Measurements from ENCODE around the gene TCERG1L. TPM values are rescaled to one million over a fixed set of nuclear protein-coding genes. Genes with fewer than 3 reads are reported as not detected.

The TCERG1L gene
- total RNA-seq, 1 experiment from 2014 or later, result 1.5 TPM

DNA sequence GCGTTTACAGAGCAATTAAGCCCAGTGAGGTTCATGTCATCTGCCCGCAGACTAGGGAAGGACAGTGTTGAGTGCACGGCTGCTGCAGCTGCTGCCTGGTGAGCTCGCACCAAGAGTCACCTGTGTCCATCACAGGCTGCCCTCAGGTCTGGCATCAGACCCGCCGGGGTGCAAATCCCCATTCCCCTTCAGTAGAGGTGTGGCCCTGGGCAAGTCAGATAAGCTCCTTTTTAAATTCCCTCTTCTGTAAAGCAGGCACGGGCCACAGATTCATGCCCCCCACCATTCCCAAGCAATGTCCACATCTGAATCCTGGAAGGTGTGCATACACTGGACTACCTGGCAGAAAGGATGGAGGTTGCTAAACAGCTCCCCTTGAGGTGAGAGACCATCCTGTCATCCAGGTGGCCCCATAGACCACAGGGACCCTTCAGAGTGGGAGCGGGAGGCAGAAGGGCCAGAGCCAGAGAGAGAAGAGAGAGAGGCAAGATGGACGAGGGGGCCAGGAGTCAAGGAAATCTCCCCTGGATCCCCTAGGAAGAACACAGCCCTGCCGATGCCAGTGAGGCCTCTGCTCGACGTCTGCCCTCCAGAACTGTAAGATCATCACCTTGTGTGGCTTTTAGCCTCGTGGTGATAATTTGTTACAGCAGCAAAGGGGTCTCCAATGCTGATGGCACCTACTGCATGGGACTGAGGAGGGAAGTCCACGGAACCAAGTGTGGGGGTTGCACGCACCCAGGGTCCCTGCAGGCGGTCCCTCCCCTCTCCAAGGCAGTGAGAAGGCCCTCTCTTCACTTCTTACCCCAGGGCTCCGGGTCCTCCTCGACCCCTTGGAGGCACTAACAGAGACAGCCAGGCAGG, 168.8 kb downstream of the TCERG1L start:
- H3K9me3 Mint-ChIP-seq, result peaks cover 53% of the 10 kb centered on the region
- CTCF ChIA-PET, result interaction anchor here (1.0 kb wide), 2 partner anchors 11 to 82 kb away, joined by 3 to 5 read pairs; no protein-coding TSS in a partner anchor
- H3K4me3 Mint-ChIP-seq, result no peak overlapping the region
- peaks cover 22% of the 10 kb centered on the region for H3K27me3 Mint-ChIP-seq (ENCODE audit: low read depth)
- ATAC-seq (no peak), DNase-seq (ENCODE audit: low spot score) (no peak)
- H3K4me1 Mint-ChIP-seq, result peaks cover 4% of the 10 kb centered on the region; the same call in 1 of the 2 replicates
- TF ChIP-seq, protein P1, sequence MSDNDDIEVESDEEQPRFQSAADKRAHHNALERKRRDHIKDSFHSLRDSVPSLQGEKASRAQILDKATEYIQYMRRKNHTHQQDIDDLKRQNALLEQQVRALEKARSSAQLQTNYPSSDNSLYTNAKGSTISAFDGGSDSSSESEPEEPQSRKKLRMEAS (CRISPR knock-in tag; IDR thresholded peaks at IDR 0.05), result no peak
- TF ChIP-seq NR1H2 (CRISPR knock-in tag; IDR thresholded peaks at IDR 0.05), result no peak
- no peak for TF ChIP-seq JUN (CRISPR knock-in tag; IDR thresholded peaks at IDR 0.05)
- no peak for TF ChIP-seq ZNF317 (CRISPR knock-in tag; IDR thresholded peaks at IDR 0.05; ENCODE audit: borderline replicate concordance, low read depth)
- TF ChIP-seq, protein P2, sequence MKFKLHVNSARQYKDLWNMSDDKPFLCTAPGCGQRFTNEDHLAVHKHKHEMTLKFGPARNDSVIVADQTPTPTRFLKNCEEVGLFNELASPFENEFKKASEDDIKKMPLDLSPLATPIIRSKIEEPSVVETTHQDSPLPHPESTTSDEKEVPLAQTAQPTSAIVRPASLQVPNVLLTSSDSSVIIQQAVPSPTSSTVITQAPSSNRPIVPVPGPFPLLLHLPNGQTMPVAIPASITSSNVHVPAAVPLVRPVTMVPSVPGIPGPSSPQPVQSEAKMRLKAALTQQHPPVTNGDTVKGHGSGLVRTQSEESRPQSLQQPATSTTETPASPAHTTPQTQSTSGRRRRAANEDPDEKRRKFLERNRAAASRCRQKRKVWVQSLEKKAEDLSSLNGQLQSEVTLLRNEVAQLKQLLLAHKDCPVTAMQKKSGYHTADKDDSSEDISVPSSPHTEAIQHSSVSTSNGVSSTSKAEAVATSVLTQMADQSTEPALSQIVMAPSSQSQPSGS (CRISPR knock-in tag; IDR thresholded peaks at IDR 0.05; ENCODE audit: borderline replicate concordance, low read depth), result no peak
- TF ChIP-seq GTF2I (CRISPR knock-in tag; conservative IDR thresholded peaks at IDR 0.05), result no peak
- H3K36me3 Mint-ChIP-seq, result peaks cover 73% of the 10 kb centered on the region
- no peak overlapping the region for H3K27ac Mint-ChIP-seq
- POLR2A ChIA-PET, result no interaction called here

- ChIA-PET POLR2A (no interaction called here), CTCF (interaction anchor here (1.0 kb wide), 2 partner anchors 10 to 81 kb away, joined by 3 to 5 read pairs; no protein-coding TSS in a partner anchor)
- Mint-ChIP-seq H3K4me1 (peaks cover 4% of the 10 kb centered on the region; the same call in 1 of the 2 replicates), H3K36me3 (peaks cover 77% of the 10 kb centered on the region), H3K27me3 (ENCODE audit: low read depth) (peaks cover 19% of the 10 kb centered on the region), H3K4me3 (no peak overlapping the region), H3K9me3 (peaks cover 51% of the 10 kb centered on the region), H3K27ac (no peak overlapping the region)
- no peak for ATAC-seq
- no peak for DNase-seq (ENCODE audit: low spot score)
- TF ChIP-seq CREM (CRISPR knock-in tag; IDR thresholded peaks at IDR 0.05) (no peak), NFE2L1 (CRISPR knock-in tag; IDR thresholded peaks at IDR 0.05) (no peak), ELF4 (CRISPR knock-in tag; IDR thresholded peaks at IDR 0.05; ENCODE audit: low read depth) (no peak), EMX1 (CRISPR knock-in tag; IDR thresholded peaks at IDR 0.05) (no peak), OVOL2 (CRISPR knock-in tag; IDR thresholded peaks at IDR 0.05; ENCODE audit: borderline replicate concordance) (no peak), KAT7 (CRISPR knock-in tag; IDR thresholded peaks at IDR 0.05; ENCODE audit: borderline replicate concordance) (no peak), ETV6 (CRISPR knock-in tag; IDR thresholded peaks at IDR 0.05) (no peak), PRRX2 (CRISPR knock-in tag; IDR thresholded peaks at IDR 0.05) (no peak), IRF1 (CRISPR knock-in tag; IDR thresholded peaks at IDR 0.05) (no peak), ZNF121 (CRISPR knock-in tag; IDR thresholded peaks at IDR 0.05) (no peak), NR1H2 (CRISPR knock-in tag; IDR thresholded peaks at IDR 0.05) (no peak), TEAD1 (CRISPR knock-in tag; IDR thresholded peaks at IDR 0.05) (no peak)
- TF ChIP-seq, protein P3, sequence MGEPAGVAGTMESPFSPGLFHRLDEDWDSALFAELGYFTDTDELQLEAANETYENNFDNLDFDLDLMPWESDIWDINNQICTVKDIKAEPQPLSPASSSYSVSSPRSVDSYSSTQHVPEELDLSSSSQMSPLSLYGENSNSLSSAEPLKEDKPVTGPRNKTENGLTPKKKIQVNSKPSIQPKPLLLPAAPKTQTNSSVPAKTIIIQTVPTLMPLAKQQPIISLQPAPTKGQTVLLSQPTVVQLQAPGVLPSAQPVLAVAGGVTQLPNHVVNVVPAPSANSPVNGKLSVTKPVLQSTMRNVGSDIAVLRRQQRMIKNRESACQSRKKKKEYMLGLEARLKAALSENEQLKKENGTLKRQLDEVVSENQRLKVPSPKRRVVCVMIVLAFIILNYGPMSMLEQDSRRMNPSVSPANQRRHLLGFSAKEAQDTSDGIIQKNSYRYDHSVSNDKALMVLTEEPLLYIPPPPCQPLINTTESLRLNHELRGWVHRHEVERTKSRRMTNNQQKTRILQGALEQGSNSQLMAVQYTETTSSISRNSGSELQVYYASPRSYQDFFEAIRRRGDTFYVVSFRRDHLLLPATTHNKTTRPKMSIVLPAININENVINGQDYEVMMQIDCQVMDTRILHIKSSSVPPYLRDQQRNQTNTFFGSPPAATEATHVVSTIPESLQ (CRISPR knock-in tag; IDR thresholded peaks at IDR 0.05), result no peak
- TF ChIP-seq, protein P4, sequence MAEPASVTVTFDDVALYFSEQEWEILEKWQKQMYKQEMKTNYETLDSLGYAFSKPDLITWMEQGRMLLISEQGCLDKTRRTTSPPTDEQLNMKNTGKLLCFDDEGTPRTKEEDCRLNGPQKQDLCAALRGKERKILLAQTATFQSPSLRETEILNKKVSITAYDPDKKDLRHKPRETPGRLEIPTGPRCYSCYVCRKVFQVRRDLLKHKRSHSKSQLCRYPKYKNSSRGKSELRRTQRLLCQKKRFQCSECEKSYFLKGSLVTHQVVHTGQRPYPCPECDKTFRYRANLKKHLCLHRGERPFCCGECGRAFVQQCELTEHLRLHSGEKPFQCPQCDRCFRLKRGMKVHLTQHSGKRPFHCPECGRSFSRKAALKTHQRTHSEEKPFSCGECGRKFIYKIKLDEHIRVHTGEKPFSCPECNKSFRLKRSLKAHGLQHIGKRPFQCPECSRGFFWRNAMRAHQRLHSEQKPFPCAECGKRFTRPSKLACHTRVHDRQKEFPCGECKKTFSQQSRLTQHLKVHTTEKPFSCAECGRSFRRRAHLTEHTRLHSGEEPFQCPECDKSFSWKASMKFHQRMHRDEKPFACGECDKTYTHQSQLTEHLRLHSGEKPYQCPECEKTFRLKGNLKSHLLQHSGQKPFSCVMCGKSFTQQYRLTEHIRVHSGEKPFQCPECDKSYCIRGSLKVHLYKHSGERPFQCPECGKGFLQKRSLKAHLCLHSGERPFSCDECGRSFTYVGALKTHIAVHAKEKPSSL (CRISPR knock-in tag; conservative IDR thresholded peaks at IDR 0.05), result no peak
Measured at GRCh38 chr10:131141645-131142516, 169.6 kb downstream of the TCERG1L start.

Measured in WTC11 (cell line).